Limb (tissue), 2 donors: ENCODE results near the gene BMP15.

Experiments
- DNase-seq, 2 donors: peaks; one replicate each; pipeline ENCODE4 v3.0.0-alpha.2; 2016; ENCODE audit errors: extremely low spot score in 2 of 2

BMP15 gene

GRCh38 chrX:50910685-50911176 is at the start of gene BMP15:
Gene BMP15, plus strand, starts transcription at chrX:50910735. Its CDS starts 49 bp downstream, at chrX:50910784.
- no peak for DNase-seq

- DNase-seq: no peak
Observed at GRCh38 chrX:50863471-50863870, 47.1 kb upstream of the BMP15 start.

- no peak for DNase-seq
Observed at GRCh38 chrX:50865311-50865710, 45.2 kb upstream of the BMP15 start.

- no peak for DNase-seq
Observed at GRCh38 chrX:50871922-50872453, 38.5 kb upstream of the BMP15 start.

- DNase-seq: no peak
Observed at GRCh38 chrX:50874876-50875275, 35.7 kb upstream of the BMP15 start.

- no peak for DNase-seq
Observed at GRCh38 chrX:50876551-50876950, 34.0 kb upstream of the BMP15 start.

- no peak for DNase-seq
Observed at GRCh38 chrX:50877310-50877709, 33.2 kb upstream of the BMP15 start.

- DNase-seq: no peak
Observed at GRCh38 chrX:50881028-50881427, 29.5 kb upstream of the BMP15 start.

GRCh38 chrX:50888884-50889283 is 21.7 kb upstream of the BMP15 start:
- no peak for DNase-seq

- DNase-seq: no peak
Observed at GRCh38 chrX:50889582-50889981, 21.0 kb upstream of the BMP15 start.

- no peak for DNase-seq
Observed at GRCh38 chrX:50893047-50893446, 17.5 kb upstream of the BMP15 start.

GRCh38 chrX:50893466-50893865 is 17.1 kb upstream of the BMP15 start:
- no peak for DNase-seq

- DNase-seq: no peak
Observed at GRCh38 chrX:50905334-50905733, 5.2 kb upstream of the BMP15 start.

GRCh38 chrX:50913520-50913919 is 3.0 kb downstream of the BMP15 start:
- DNase-seq: no peak

GRCh38 chrX:50920132-50920531 is 9.6 kb downstream of the BMP15 start:
- no peak for DNase-seq

GRCh38 chrX:50927127-50927526 is 16.6 kb downstream of the BMP15 start:
- no peak for DNase-seq

- DNase-seq: no peak
Observed at GRCh38 chrX:50941638-50942037, 31.1 kb downstream of the BMP15 start.

- no peak for DNase-seq
Observed at GRCh38 chrX:50942471-50942870, 31.9 kb downstream of the BMP15 start.

GRCh38 chrX:50952406-50952805 is 41.9 kb downstream of the BMP15 start:
- DNase-seq: no peak

GRCh38 chrX:50953832-50954231 is 43.3 kb downstream of the BMP15 start:
- no peak for DNase-seq

- no peak for DNase-seq
Observed at GRCh38 chrX:50962156-50962555, 51.6 kb downstream of the BMP15 start.

GRCh38 chrX:50963842-50964241 is 53.3 kb downstream of the BMP15 start:
- DNase-seq: no peak
